Naive thymus-derived CD4-positive, alpha-beta T cell (primary cell): ENCODE measurements around the gene SPO11. TPM values are rescaled to one million over a fixed set of nuclear protein-coding genes. Genes with fewer than 3 reads are reported as not detected.

Experiments used
- ATAC-seq: fragments of 150-1000 bp; cut with Tn5 transposase; 2 replicates; pipeline ENCODE4 v1.10.0; 2021; ENCODE audit warnings: mild to moderate bottlenecking, moderate library complexity
- CTCF ChIA-PET: fragments of 350-600 bp; sonication (Branson Sonifier 250); formaldehyde crosslinking; loops from one replicate; lab custom pipeline; 2021; ENCODE audit warnings: antibody characterized with exemption; lab: Charles Lee
- POLR2A ChIA-PET: fragments of 350-600 bp; sonication (Branson Sonifier 250); formaldehyde crosslinking; loops from one replicate; lab custom pipeline; 2021; ENCODE audit warnings: antibody characterized with exemption, inconsistent platforms; lab: Charles Lee
- DNase-seq, 9 donors: peaks; one replicate each; pipeline versions ENCODE4 v3.0.0 to v3.0.0-alpha.2; 2020 to 2022; ENCODE audit warnings: mixed read lengths in 1 of 9
- H3K27ac ChIP-seq: one replicate; pipeline ENCODE4 v1.7.0; 2013; ENCODE audit warnings: mild to moderate bottlenecking, low read depth, low read length, moderate library complexity
- H3K27me3 ChIP-seq, 2 donors: one replicate each; pipeline ENCODE4 v1.7.0; 2013; ENCODE audit warnings: low read length in 2 of 2, mild to moderate bottlenecking in 2 of 2, moderate library complexity in 2 of 2; ENCODE audit not compliant: control insufficient read depth in 2 of 2, insufficient read depth in 2 of 2
- H3K36me3 ChIP-seq, 3 experiments: 1 replicate in 2 of 3; 2 replicates in 1 of 3; pipeline ENCODE4 v1.7.0; 2013; ENCODE audit warnings: low read length in 3 of 3, mild to moderate bottlenecking in 3 of 3, moderate library complexity in 1 of 3; ENCODE audit not compliant: insufficient read depth in 3 of 3, control insufficient read depth in 2 of 3
- H3K4me1 ChIP-seq, 2 donors: one replicate each; pipeline ENCODE4 v1.7.0; 2013; ENCODE audit warnings: low read length in 2 of 2, mild to moderate bottlenecking in 2 of 2, moderate library complexity in 1 of 2; ENCODE audit not compliant: control insufficient read depth in 2 of 2, insufficient read depth in 2 of 2
- H3K4me3 ChIP-seq: 2 replicates; pipeline ENCODE4 v1.7.0; 2013; ENCODE audit warnings: mild to moderate bottlenecking, low read length
- H3K9me3 ChIP-seq, 3 experiments: 1 replicate in 2 of 3; 2 replicates in 1 of 3; pipeline ENCODE4 v1.7.0; 2013; ENCODE audit warnings: low read length in 3 of 3; ENCODE audit not compliant: control insufficient read depth in 2 of 3
- H3K27ac Mint-ChIP-seq, 9 donors: one replicate each; pipeline ENCODE4 v1.8.0; 2020 to 2022; ENCODE audit warnings: mixed read lengths in 9 of 9, mild to moderate bottlenecking in 8 of 9, moderate library complexity in 5 of 9, inconsistent platforms in 2 of 9
- H3K27me3 Mint-ChIP-seq, 5 donors: one replicate each; pipeline ENCODE4 v1.8.0; 2021 to 2022; ENCODE audit warnings: mixed read lengths in 5 of 5, mild to moderate bottlenecking in 1 of 5
- H3K36me3 Mint-ChIP-seq, 5 donors: one replicate each; pipeline ENCODE4 v1.8.0; 2020 to 2022; ENCODE audit warnings: mixed read lengths in 5 of 5, mild to moderate bottlenecking in 3 of 5, inconsistent platforms in 1 of 5
- H3K4me1 Mint-ChIP-seq, 7 donors: one replicate each; pipeline ENCODE4 v1.8.0; 2020 to 2022; ENCODE audit warnings: mixed read lengths in 7 of 7, mild to moderate bottlenecking in 3 of 7, inconsistent platforms in 1 of 7
- H3K4me3 Mint-ChIP-seq, 10 donors: one replicate each; pipeline ENCODE4 v1.8.0; 2020 to 2022; ENCODE audit warnings: mild to moderate bottlenecking in 10 of 10, mixed read lengths in 10 of 10, moderate library complexity in 6 of 10, inconsistent platforms in 2 of 10
- H3K9me3 Mint-ChIP-seq, 11 donors: one replicate each; pipeline ENCODE4 v1.8.0; 2020 to 2022; ENCODE audit warnings: mixed read lengths in 11 of 11, mild to moderate bottlenecking in 4 of 11, inconsistent platforms in 1 of 11, moderate library complexity in 1 of 11
- intact Hi-C, 2 donors: fragments of 100-400 bp; cut with micrococcal nuclease; formaldehyde crosslinking; loops; one replicate each; pipeline ENCODE4 v1.15.1; 2023
- polyA plus RNA-seq, 2 donors: library from polyadenylated mRNA; unstranded; fragments of 300-500 nt; fragmentation: Illumina TruSeq; gene quantifications; one replicate each; pipeline ENCODE4 v1.2.3, GENCODE V29; 2021
- total RNA-seq, 6 experiments: library from RNA in 5 of 6; stranded (reverse) in 5 of 6; gene quantifications; 1 replicate in 5 of 6; 2 replicates in 1 of 6; pipeline ENCODE4 v1.2.3 and lab custom pipeline; 2021 to 2026

SPO11 gene
- total and polyA plus RNA-seq, 7 experiments from 2014 or later = not detected

DNA sequence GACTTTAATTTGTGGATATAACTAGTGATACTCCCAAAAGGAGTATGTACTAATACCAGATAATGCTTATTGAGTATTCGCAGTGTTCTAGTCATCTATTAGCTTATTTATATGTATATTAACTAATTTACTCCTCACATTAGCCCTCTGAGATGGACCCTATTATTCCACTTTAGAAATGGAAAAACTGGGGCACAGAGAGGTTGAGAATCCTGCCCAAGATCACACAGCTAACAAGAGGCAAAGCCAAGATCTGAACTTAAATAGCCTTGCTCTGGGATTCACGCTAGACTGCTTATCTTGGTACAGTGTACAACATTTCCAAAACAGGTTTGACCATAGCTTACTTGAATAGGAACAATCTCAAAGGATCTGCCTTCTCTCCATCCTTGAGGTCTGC, 8.5 kb upstream of the SPO11 start:
- CTCF ChIA-PET = no interaction called here
- Histone ChIP-seq H3K9me3 (peaks cover 0 to 7% (median 0%) of the 10 kb centered on the region in 3 experiments), H3K27ac (no peak overlapping the region), H3K4me1 (no peaks in the 10 kb centered on the region), H3K27me3 (no peaks in the 10 kb centered on the region), H3K36me3 (no peaks in the 10 kb centered on the region), H3K4me3 (no peak overlapping the region)
- H3K4me1 Mint-ChIP-seq = peaks cover 0 to 2% (median 0%) of the 10 kb centered on the region in 7 donors
- ATAC-seq (no peak), DNase-seq (no peak)
- H3K9me3 Mint-ChIP-seq = peaks cover 0 to 15% (median 3%) of the 10 kb centered on the region in 11 donors
- H3K4me3 Mint-ChIP-seq = no peak overlapping the region
- intact Hi-C loops = no loop called here
- H3K36me3 Mint-ChIP-seq = peaks cover 0 to 5% (median 0%) of the 10 kb centered on the region in 5 donors
- POLR2A ChIA-PET = no interaction called here
- H3K27me3 Mint-ChIP-seq = peaks cover 37 to 50% (median 48%) of the 10 kb centered on the region in 5 donors
- H3K27ac Mint-ChIP-seq = no peak overlapping the region

DNA sequence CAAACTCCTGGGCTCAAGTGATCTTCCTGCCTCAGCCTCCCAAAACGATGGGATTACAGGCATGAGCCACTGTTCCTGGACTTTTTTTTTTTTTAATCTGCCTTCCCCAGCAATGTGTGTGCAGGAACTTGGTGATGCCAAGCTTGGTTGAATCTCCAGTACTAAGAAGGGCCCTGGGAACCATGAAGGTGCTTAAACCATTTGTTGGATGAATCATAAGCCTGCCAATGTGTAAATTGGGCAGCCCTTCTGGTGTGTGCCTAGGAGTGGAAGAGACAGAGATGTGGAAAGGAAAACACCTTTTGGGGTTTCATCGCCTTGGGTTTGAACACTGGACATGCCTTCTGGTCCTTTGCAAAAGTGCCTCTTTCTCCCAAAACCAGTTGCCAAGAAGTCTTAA, 7.1 kb upstream of the SPO11 start:
- Mint-ChIP-seq H3K4me3 (no peak overlapping the region), H3K27me3 (peaks cover 37 to 61% (median 54%) of the 10 kb centered on the region in 5 donors), H3K4me1 (peaks cover 0 to 2% (median 0%) of the 10 kb centered on the region in 7 donors), H3K27ac (no peak overlapping the region), H3K36me3 (peaks cover 0 to 5% (median 0%) of the 10 kb centered on the region in 5 donors), H3K9me3 (peaks cover 0 to 15% (median 3%) of the 10 kb centered on the region in 11 donors)
- Histone ChIP-seq H3K9me3 (peaks cover 0 to 7% (median 0%) of the 10 kb centered on the region in 3 experiments), H3K27me3 (no peaks in the 10 kb centered on the region), H3K27ac (no peak overlapping the region), H3K36me3 (no peaks in the 10 kb centered on the region), H3K4me1 (no peaks in the 10 kb centered on the region), H3K4me3 (no peak overlapping the region)
- DNase-seq = no peak
- CTCF ChIA-PET = no interaction called here
- no peak for ATAC-seq
- intact Hi-C loops = no loop called here
- POLR2A ChIA-PET = no interaction called here

DNA sequence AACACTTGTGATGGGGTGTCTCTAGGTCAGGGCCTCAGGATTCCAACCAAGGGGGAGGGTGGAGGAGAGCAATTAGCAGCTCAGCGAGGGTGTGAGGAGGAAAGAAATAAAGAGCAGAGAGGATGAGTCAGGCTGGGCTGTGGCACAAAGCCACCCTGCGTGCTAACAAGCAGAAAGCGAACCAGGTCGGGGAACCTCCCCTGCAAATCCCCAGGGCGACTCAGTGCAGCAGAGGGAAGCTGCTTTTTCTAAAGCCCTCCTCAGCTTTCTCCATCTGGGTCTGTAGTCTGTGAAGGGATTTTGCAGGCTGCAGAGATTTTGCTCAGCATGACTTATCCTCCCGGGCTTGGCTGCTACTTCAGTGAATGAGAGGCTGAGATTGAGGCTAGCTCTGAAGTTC, 6.6 kb upstream of the SPO11 start:
- peaks cover 0 to 7% (median 0%) of the 10 kb centered on the region in 3 experiments for H3K9me3 ChIP-seq
- Mint-ChIP-seq H3K9me3 (peaks cover 0 to 15% (median 3%) of the 10 kb centered on the region in 11 donors), H3K4me3 (no peak overlapping the region), H3K27ac (no peak overlapping the region), H3K27me3 (peaks cover 34 to 66% (median 56%) of the 10 kb centered on the region in 5 donors), H3K4me1 (no peaks in the 10 kb centered on the region), H3K36me3 (peaks cover 0 to 5% (median 0%) of the 10 kb centered on the region in 5 donors)
- ATAC-seq = no peak
- intact Hi-C loops = no loop called here
- ChIA-PET POLR2A (no interaction called here), CTCF (interaction anchor here (0.8 kb wide), 1 partner anchor 23 kb away, joined by 4 read pairs; no protein-coding TSS in a partner anchor)
- no peak for DNase-seq
- no peak overlapping the region for H3K4me3 ChIP-seq
- no peaks in the 10 kb centered on the region for H3K36me3 ChIP-seq
- no peak overlapping the region for H3K27ac ChIP-seq
- H3K4me1 ChIP-seq = no peaks in the 10 kb centered on the region
- no peaks in the 10 kb centered on the region for H3K27me3 ChIP-seq

DNA sequence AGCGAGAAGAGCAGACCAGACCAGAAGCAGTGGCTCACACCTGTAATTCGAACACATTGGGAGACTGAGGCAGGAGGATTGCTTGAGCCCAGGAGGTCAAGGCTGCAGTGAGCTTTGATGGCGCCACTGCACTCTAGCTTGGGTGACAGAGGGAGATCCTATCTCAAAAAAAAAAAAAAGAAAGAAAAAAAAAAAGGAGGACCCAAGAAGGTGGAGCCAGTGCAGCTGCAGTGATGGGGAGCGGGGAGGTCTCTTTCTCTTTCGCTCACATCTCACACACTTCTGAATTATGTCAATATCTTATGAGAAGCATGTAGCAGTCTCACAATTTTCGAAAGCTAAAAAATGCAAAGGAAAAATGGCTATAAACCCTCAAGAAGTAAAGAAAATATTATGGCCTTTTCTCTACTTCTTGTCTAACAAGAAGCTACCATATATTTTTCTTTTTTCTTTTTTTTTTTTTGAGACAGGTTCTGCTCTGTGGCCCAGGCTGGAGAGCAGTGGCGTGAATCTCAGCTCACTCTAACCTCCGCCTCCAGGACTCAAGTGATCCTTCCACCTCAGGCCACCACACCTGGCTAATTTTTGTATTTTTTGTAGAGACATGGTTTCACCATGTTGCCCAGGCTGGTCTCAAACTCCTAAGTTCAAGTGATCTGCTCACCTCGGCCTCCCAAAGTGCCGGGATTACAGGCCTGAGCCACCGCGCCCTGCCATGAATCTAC, 3.8 kb upstream of the SPO11 start:
- Mint-ChIP-seq H3K27me3 (peaks cover 29 to 64% (median 45%) of the 10 kb centered on the region in 5 donors), H3K27ac (no peak overlapping the region), H3K4me1 (no peaks in the 10 kb centered on the region), H3K4me3 (no peak overlapping the region), H3K9me3 (peaks cover 0 to 15% (median 3%) of the 10 kb centered on the region in 11 donors), H3K36me3 (peaks cover 0 to 5% (median 0%) of the 10 kb centered on the region in 5 donors)
- ChIA-PET CTCF (no interaction called here), POLR2A (no interaction called here)
- ATAC-seq (no peak), DNase-seq (no peak)
- Histone ChIP-seq H3K9me3 (peaks cover 0 to 7% (median 0%) of the 10 kb centered on the region in 3 experiments), H3K27me3 (no peaks in the 10 kb centered on the region), H3K27ac (no peak overlapping the region), H3K36me3 (no peaks in the 10 kb centered on the region), H3K4me3 (no peak overlapping the region), H3K4me1 (no peaks in the 10 kb centered on the region)
- intact Hi-C loops = no loop called here

- POLR2A ChIA-PET = no interaction called here
- Mint-ChIP-seq H3K27ac (no peak overlapping the region), H3K4me1 (no peaks in the 10 kb centered on the region), H3K36me3 (peaks cover 0 to 5% (median 0%) of the 10 kb centered on the region in 5 donors), H3K4me3 (no peak overlapping the region), H3K9me3 (peaks cover 0 to 15% (median 3%) of the 10 kb centered on the region in 11 donors), H3K27me3 (peaks cover 32 to 63% (median 48%) of the 10 kb centered on the region in 5 donors)
- no peak for DNase-seq
- H3K9me3 ChIP-seq = peaks cover 0 to 7% (median 0%) of the 10 kb centered on the region in 3 experiments
- no peak for ATAC-seq
- CTCF ChIA-PET = no interaction called here
- intact Hi-C loops = no loop called here
- no peaks in the 10 kb centered on the region for H3K36me3 ChIP-seq
- no peaks in the 10 kb centered on the region for H3K4me1 ChIP-seq
- no peaks in the 10 kb centered on the region for H3K27me3 ChIP-seq
- no peak overlapping the region for H3K4me3 ChIP-seq
- no peak overlapping the region for H3K27ac ChIP-seq
These were observed 2.7 kb upstream of the SPO11 start for GRCh38 chr20:57326667-57327455.

GRCh38 chr20:57327820-57328219, 1.8 kb upstream of the SPO11 start:
- no peak for DNase-seq
- Mint-ChIP-seq H3K27me3 (peaks cover 23 to 63% (median 43%) of the 10 kb centered on the region in 5 donors), H3K4me1 (no peaks in the 10 kb centered on the region)

More at GRCh38 chr20:57327820-57328219, 1.8 kb upstream of the SPO11 start:
- no peak overlapping the region for H3K27ac Mint-ChIP-seq
- peaks cover 0 to 7% (median 0%) of the 10 kb centered on the region in 3 experiments for H3K9me3 ChIP-seq
- POLR2A ChIA-PET = no interaction called here
- intact Hi-C loops = no loop called here
- H3K27me3 ChIP-seq = no peaks in the 10 kb centered on the region
- ATAC-seq = no peak
- no peak overlapping the region for H3K4me3 Mint-ChIP-seq
- no peaks in the 10 kb centered on the region for H3K4me1 ChIP-seq
- H3K27ac ChIP-seq = no peak overlapping the region
- CTCF ChIA-PET = no interaction called here
- peaks cover 0 to 1% (median 0%) of the 10 kb centered on the region in 5 donors for H3K36me3 Mint-ChIP-seq
- H3K36me3 ChIP-seq = no peaks in the 10 kb centered on the region
- H3K9me3 Mint-ChIP-seq = peaks cover 0 to 13% (median 3%) of the 10 kb centered on the region in 11 donors
- H3K4me3 ChIP-seq = no peak overlapping the region
